Measurements from ENCODE around the gene SNAI3. TPM values are rescaled to one million over a fixed set of nuclear protein-coding genes. Genes with fewer than 3 reads are reported as not detected.
A peak's percentile ranks its signal among the peaks of the same experiment; 100 is the strongest.

The SNAI3 gene
- total and polyA plus RNA-seq, 5 donors from 2014 or later = 10.4 to 17.4 (median 16.1) TPM

DNA sequence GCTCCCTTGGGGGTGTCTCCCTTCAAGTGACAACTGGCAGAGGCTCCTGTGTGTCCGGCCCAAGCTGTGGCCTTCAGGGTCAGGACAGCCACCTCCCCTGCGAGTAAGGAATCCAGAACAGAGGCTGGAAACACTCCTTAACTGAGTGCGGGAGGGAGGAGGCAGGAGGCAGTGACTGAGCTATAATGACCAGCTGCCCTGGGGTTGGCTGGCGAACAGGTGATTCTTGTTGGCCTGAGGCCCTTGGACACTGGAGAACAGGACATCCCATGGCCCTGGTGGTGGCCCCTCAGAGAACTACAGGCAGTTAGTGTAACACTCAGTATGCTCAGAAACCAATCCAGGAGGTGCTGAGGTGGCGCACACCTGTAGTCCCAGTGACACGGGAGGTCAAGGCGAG, 9.4 kb upstream of the SNAI3 start:
- Histone ChIP-seq H3K36me3 (ENCODE audit: control insufficient read depth, insufficient read depth, low read length) (peaks cover 37% of the 10 kb centered on the region), H3K4me1 (ENCODE audit: control insufficient read depth, insufficient read depth, low read length, poor library complexity, severe bottlenecking) (peaks cover 70% of the 10 kb centered on the region)
- H3K36me3 Mint-ChIP-seq = peaks cover 3% of the 10 kb centered on the region

DNA sequence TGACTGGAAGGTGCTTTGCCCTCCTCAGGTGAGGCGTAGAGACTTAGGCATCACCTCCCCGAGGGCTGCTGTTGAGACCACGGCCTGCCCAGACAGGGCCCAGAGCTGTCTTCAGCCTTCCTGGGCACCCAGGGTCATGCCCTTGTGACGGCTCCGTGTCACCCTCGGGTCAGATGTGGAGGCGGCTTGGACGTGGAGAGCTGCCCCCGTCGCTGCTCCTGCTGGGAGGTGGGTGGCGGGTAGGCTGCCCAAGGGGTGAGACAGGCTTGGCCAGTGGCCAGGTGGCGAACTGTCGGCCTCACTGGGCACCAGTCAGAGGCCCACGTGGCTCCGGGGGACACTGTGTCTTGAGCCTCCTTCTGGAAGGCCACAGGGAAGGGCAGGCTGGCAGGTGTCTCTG, 8.9 kb upstream of the SNAI3 start:
- DNase-seq (no peak), ATAC-seq (ENCODE audit: low read depth in 2 of 2) (no peak)
- Histone ChIP-seq H3K36me3 (ENCODE audit: control insufficient read depth, insufficient read depth, low read length) (peaks cover 37% of the 10 kb centered on the region), H3K27me3 (ENCODE audit: control insufficient read depth, insufficient read depth, low read length) (no peaks in the 10 kb centered on the region), H3K27ac (ENCODE audit: insufficient read depth, low read length, poor library complexity, severe bottlenecking) (peak overlapping the region; percentile 14), H3K4me3 (ENCODE audit: low read depth, low read length) (no peak overlapping the region), H3K4me1 (ENCODE audit: control insufficient read depth, insufficient read depth, low read length, poor library complexity, severe bottlenecking) (peaks cover 70% of the 10 kb centered on the region), H3K9me3 (ENCODE audit: control insufficient read depth in 2 of 2, low read length in 2 of 2) (no peaks in the 10 kb centered on the region)
- peak overlapping the region in 2 of 3 donors; percentile 56 to 80 for H3K27ac Mint-ChIP-seq
- H3K36me3 Mint-ChIP-seq = peaks cover 3% of the 10 kb centered on the region
- H3K4me1 Mint-ChIP-seq = peaks cover 0 to 66% (median 17%) of the 10 kb centered on the region in 4 donors
- no peaks in the 10 kb centered on the region for H3K27me3 Mint-ChIP-seq
- peaks cover 0 to 2% (median 0%) of the 10 kb centered on the region in 7 donors for H3K9me3 Mint-ChIP-seq
- no peak overlapping the region for H3K4me3 Mint-ChIP-seq

More for the DNA sequence above, 9.4 kb upstream of the SNAI3 start:
- H3K4me3 Mint-ChIP-seq = peak overlapping the region in 1 of 4 donors; percentile 41
- peaks cover 0 to 2% (median 0%) of the 10 kb centered on the region in 7 donors for H3K9me3 Mint-ChIP-seq
- ATAC-seq (ENCODE audit: low read depth in 2 of 2) (no peak), DNase-seq (no peak)
- Histone ChIP-seq H3K27ac (ENCODE audit: insufficient read depth, low read length, poor library complexity, severe bottlenecking) (peak overlapping the region; percentile 14), H3K27me3 (ENCODE audit: control insufficient read depth, insufficient read depth, low read length) (no peaks in the 10 kb centered on the region), H3K9me3 (ENCODE audit: control insufficient read depth in 2 of 2, low read length in 2 of 2) (no peaks in the 10 kb centered on the region), H3K4me3 (ENCODE audit: low read depth, low read length) (no peak overlapping the region)
- H3K27me3 Mint-ChIP-seq = no peaks in the 10 kb centered on the region
- H3K4me1 Mint-ChIP-seq = peaks cover 0 to 65% (median 17%) of the 10 kb centered on the region in 4 donors
- H3K27ac Mint-ChIP-seq = peak overlapping the region; percentile 56 to 80 (median 62)

DNA sequence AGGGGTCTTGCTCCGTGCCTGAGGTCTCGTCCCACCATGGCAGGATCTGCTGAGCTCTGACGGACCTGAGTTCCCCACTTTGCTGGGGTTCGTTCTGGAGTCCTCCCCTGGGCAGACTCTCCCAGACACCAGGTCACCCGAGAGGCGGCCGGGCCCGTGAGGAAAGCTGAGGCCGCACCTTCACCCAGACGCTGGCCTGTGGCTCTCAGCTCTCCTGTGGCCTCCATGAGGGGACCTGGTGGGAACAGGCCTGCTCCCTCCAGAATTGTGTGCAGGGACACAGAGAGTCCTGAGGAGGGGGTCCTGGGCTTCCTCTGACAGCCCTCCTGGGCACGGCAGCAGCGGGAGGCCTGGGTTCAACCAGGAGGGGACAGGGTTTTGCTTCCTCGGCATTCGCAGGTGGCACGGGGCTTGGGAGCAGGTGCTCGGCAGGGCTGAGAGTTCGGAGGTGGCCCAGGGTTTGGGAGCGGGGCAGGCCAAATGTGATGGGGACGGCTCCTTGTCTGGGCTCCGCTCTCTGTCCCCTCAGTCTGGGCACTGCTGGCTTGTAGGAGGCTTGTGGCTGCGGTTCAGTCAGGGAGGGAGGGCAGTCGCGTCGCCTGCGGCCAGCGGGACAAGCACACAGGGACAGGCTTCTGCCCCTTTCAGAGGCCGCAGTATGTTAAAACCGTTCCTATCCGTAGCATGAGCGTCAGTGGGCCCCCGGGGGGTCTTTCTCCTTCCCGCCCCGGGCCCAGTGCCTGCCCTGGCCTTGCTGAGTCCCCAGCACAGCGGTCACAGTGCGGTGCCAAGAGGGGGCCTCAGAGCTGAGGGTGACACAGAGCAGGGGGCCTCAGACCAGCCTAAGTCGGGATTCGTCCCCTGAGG, 8.1 kb upstream of the SNAI3 start:
- H3K27me3 ChIP-seq (ENCODE audit: control insufficient read depth, insufficient read depth, low read length) = no peaks in the 10 kb centered on the region
- H3K4me3 ChIP-seq (ENCODE audit: low read depth, low read length) = no peak overlapping the region
- Mint-ChIP-seq H3K27me3 (no peaks in the 10 kb centered on the region), H3K4me1 (peaks cover 0 to 66% (median 14%) of the 10 kb centered on the region in 4 donors), H3K36me3 (peaks cover 3% of the 10 kb centered on the region), H3K4me3 (peak overlapping the region in 1 of 4 donors; percentile 47), H3K27ac (peak overlapping the region in 2 of 3 donors; percentile 32 to 87), H3K9me3 (no peaks in the 10 kb centered on the region)
- peaks cover 37% of the 10 kb centered on the region for H3K36me3 ChIP-seq (ENCODE audit: control insufficient read depth, insufficient read depth, low read length)
- H3K9me3 ChIP-seq (ENCODE audit: control insufficient read depth in 2 of 2, low read length in 2 of 2) = no peaks in the 10 kb centered on the region
- ATAC-seq (ENCODE audit: low read depth in 2 of 2) (no peak), DNase-seq (no peak)
- H3K4me1 ChIP-seq (ENCODE audit: control insufficient read depth, insufficient read depth, low read length, poor library complexity, severe bottlenecking) = peaks cover 63% of the 10 kb centered on the region
- H3K27ac ChIP-seq (ENCODE audit: insufficient read depth, low read length, poor library complexity, severe bottlenecking) = peak overlapping the region; percentile 14

DNA sequence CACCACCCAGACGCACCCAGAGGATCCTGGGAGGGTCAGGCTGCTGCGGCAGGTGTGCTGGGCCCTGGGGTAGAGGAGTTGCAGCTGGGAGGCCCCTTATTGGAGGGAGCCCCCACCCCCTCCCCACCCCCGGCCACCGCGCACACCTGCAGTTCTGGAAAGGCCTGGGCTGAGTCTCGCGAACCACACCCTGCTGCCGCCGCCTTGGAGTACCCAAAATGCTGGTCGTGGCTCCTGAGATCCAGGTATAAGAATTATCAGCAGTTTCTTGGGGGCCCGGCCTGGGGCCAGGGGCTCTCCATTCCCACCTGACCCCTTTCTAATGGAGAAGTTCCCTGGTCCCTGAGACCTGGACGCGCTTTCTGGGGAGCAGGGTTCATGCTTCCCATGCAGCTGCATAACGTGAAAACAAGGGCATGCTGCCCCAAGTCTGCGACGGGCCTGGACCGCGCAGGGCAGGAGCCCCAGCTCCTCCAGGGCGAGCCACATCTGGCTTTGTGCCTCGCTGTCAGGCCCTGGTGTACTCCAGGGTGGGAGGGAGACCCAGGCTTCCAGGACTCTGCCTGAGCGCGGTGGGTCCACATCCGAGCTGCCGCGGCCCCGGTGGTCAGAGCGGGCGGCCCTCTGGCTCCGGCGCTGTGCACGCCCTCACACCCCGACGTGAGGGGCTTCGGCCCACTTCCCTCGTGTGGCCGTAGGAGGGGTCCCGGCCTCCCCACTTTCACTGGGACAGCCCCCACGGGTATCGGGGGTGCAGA, 7.3 kb upstream of the SNAI3 start:
- peaks cover 29% of the 10 kb centered on the region for H3K36me3 ChIP-seq (ENCODE audit: control insufficient read depth, insufficient read depth, low read length)
- DNase-seq = no peak
- H3K27ac Mint-ChIP-seq = peak overlapping the region; percentile 69 to 90 (median 89)
- peaks cover 3% of the 10 kb centered on the region for H3K36me3 Mint-ChIP-seq
- H3K4me3 Mint-ChIP-seq = peak overlapping the region in 2 of 4 donors; percentile 51 to 61
- no peak overlapping the region for H3K4me3 ChIP-seq (ENCODE audit: low read depth, low read length)
- no peaks in the 10 kb centered on the region for H3K9me3 ChIP-seq (ENCODE audit: control insufficient read depth in 2 of 2, low read length in 2 of 2)
- peaks cover 0 to 74% (median 18%) of the 10 kb centered on the region in 4 donors for H3K4me1 Mint-ChIP-seq
- H3K27me3 Mint-ChIP-seq = no peaks in the 10 kb centered on the region
- no peak for ATAC-seq (ENCODE audit: low read depth in 2 of 2)
- peaks cover 54% of the 10 kb centered on the region for H3K4me1 ChIP-seq (ENCODE audit: control insufficient read depth, insufficient read depth, low read length, poor library complexity, severe bottlenecking)
- no peaks in the 10 kb centered on the region for H3K27me3 ChIP-seq (ENCODE audit: control insufficient read depth, insufficient read depth, low read length)
- H3K27ac ChIP-seq (ENCODE audit: insufficient read depth, low read length, poor library complexity, severe bottlenecking) = no peak overlapping the region
- no peaks in the 10 kb centered on the region for H3K9me3 Mint-ChIP-seq

DNA sequence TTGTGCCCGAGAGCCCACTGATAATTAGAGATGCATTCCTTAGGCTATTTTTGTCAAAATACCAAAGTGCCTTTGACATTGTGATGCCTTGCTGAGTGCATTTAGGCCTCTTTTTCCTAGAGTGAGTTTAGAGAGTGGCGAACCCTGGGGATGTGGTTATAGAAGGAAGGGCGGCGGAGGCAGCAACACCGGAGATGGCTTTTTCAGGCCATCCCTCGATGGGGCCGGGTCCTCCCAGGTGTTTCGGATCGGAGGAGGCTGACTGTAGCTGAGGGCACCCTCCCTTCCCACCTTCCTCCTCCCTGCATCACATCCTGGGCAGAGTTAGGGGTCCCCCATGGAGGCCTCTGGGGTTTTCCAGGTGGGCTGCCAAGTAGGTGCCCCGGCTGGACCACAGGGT, 6.6 kb upstream of the SNAI3 start:
- Mint-ChIP-seq H3K4me1 (peaks cover 0 to 73% (median 16%) of the 10 kb centered on the region in 4 donors), H3K4me3 (peak overlapping the region; percentile 61 to 88 (median 66)), H3K27ac (peak overlapping the region; percentile 89 to 95 (median 90)), H3K9me3 (no peaks in the 10 kb centered on the region), H3K36me3 (peaks cover 3% of the 10 kb centered on the region), H3K27me3 (no peaks in the 10 kb centered on the region)
- Histone ChIP-seq H3K4me3 (ENCODE audit: low read depth, low read length) (peak overlapping the region; percentile 41), H3K27me3 (ENCODE audit: control insufficient read depth, insufficient read depth, low read length) (no peaks in the 10 kb centered on the region), H3K27ac (ENCODE audit: insufficient read depth, low read length, poor library complexity, severe bottlenecking) (peak overlapping the region; percentile 64), H3K36me3 (ENCODE audit: control insufficient read depth, insufficient read depth, low read length) (peaks cover 23% of the 10 kb centered on the region), H3K4me1 (ENCODE audit: control insufficient read depth, insufficient read depth, low read length, poor library complexity, severe bottlenecking) (peaks cover 47% of the 10 kb centered on the region), H3K9me3 (ENCODE audit: control insufficient read depth in 2 of 2, low read length in 2 of 2) (no peaks in the 10 kb centered on the region)
- ATAC-seq (ENCODE audit: low read depth in 2 of 2) (no peak), DNase-seq (peak in 1 of 3 donors; percentile 68)

DNA sequence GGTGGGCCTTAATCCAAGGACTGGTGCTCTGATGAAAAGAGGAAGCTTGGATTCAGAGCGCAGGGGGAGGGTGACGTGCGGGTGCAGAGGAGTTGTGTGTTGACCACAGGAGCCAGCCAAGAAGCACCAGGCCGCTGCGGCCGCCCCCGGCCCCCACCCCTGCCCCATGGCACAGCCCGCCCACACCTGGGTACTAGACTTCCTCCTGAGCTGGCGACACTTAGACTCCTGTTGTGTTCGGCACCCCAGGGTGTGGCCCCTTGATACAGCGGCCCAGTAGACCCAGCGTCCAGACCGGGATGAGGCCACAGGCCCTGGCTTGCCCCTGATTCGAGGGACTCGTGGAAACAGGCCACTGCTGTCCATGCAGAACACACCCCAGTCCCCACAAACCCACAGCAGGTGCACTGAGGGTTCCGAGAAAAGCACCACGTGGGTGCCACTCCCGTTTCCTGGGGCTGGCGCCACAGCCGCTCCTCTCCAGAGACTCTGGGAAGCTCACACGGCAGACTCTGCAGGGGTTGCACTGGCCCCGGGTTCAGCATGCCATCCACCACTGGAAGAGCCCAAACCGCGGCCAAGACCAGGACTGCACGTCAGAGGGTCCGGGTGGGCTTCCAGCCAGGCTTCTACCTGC, 5.7 kb upstream of the SNAI3 start:
- DNase-seq = peak in 1 of 3 donors; percentile 89
- peak overlapping the region; percentile 89 to 95 (median 90) for H3K27ac Mint-ChIP-seq
- peaks cover 15% of the 10 kb centered on the region for H3K36me3 ChIP-seq (ENCODE audit: control insufficient read depth, insufficient read depth, low read length)
- peak overlapping the region; percentile 41 for H3K4me3 ChIP-seq (ENCODE audit: low read depth, low read length)
- H3K4me1 ChIP-seq (ENCODE audit: control insufficient read depth, insufficient read depth, low read length, poor library complexity, severe bottlenecking) = peaks cover 43% of the 10 kb centered on the region
- no peaks in the 10 kb centered on the region for H3K9me3 ChIP-seq (ENCODE audit: control insufficient read depth in 2 of 2, low read length in 2 of 2)
- peaks cover 0 to 69% (median 15%) of the 10 kb centered on the region in 4 donors for H3K4me1 Mint-ChIP-seq
- H3K4me3 Mint-ChIP-seq = peak overlapping the region; percentile 74 to 88 (median 82)
- H3K27ac ChIP-seq (ENCODE audit: insufficient read depth, low read length, poor library complexity, severe bottlenecking) = peak overlapping the region; percentile 64
- no peaks in the 10 kb centered on the region for H3K27me3 ChIP-seq (ENCODE audit: control insufficient read depth, insufficient read depth, low read length)
- no peaks in the 10 kb centered on the region for H3K27me3 Mint-ChIP-seq
- H3K36me3 Mint-ChIP-seq = peaks cover 3% of the 10 kb centered on the region
- no peaks in the 10 kb centered on the region for H3K9me3 Mint-ChIP-seq
- peak; percentile 64 to 67 for ATAC-seq (ENCODE audit: low read depth in 2 of 2)

DNA sequence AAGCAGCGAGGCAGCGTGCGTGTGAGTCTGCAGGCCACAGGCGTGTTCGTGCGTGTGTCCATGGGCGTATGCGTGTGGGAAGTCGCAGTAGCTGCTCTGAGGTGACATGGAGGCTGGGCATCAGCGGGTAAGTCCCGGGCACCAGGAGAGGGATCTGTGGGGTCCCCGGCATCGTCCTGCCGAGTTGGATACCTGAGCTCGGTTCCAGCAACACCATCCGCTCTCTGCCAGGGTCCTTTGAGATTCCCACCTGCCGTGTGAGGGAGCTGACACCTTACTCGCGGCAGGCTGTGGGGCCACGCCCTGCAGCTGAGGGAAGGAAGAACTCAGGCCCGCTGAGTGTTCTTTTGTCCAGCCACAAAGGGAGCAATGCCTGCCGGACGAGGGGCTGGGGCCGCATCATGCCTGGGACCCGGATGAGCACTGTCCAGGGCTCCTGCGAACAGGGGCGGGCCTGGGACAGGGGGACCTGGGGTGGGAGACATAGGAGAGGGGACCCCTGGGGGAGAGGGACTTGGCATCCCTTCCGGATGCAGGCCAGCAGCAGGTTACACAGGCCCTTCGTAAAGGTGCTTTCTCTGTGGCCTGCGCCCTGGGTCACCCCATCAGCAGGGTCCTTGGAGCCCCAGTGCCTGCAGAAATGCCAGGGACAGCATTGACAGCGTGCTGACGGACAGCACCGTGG, 5.0 kb upstream of the SNAI3 start:
- peaks cover 8% of the 10 kb centered on the region for H3K36me3 ChIP-seq (ENCODE audit: control insufficient read depth, insufficient read depth, low read length)
- H3K4me3 ChIP-seq (ENCODE audit: low read depth, low read length) = peak overlapping the region; percentile 26
- peaks cover 48% of the 10 kb centered on the region for H3K4me1 ChIP-seq (ENCODE audit: control insufficient read depth, insufficient read depth, low read length, poor library complexity, severe bottlenecking)
- Mint-ChIP-seq H3K36me3 (peaks cover 3% of the 10 kb centered on the region), H3K4me1 (peaks cover 0 to 67% (median 15%) of the 10 kb centered on the region in 4 donors), H3K27ac (peak overlapping the region; percentile 73 to 94 (median 90)), H3K27me3 (no peaks in the 10 kb centered on the region), H3K4me3 (peak overlapping the region; percentile 78 to 88 (median 82)), H3K9me3 (no peaks in the 10 kb centered on the region)
- DNase-seq (no peak), ATAC-seq (ENCODE audit: low read depth in 2 of 2) (no peak)
- no peaks in the 10 kb centered on the region for H3K9me3 ChIP-seq (ENCODE audit: control insufficient read depth in 2 of 2, low read length in 2 of 2)
- peak overlapping the region; percentile 64 for H3K27ac ChIP-seq (ENCODE audit: insufficient read depth, low read length, poor library complexity, severe bottlenecking)
- no peaks in the 10 kb centered on the region for H3K27me3 ChIP-seq (ENCODE audit: control insufficient read depth, insufficient read depth, low read length)
